Stimulated activated CD8-positive, alpha-beta memory T cell treated with anti-CD3 and anti-CD28 coated beads, Interleukin-12 subunit alpha, Interleukin-12 subunit beta, amount 100 ng/mL, for 4 hours (primary cell): ENCODE data around the gene RIPK4.

Experiments
- DNase-seq: peaks from one replicate; pipeline ENCODE4 v3.0.0-alpha.2; 2020; ENCODE audit warnings: low read depth

RIPK4 gene

DNA sequence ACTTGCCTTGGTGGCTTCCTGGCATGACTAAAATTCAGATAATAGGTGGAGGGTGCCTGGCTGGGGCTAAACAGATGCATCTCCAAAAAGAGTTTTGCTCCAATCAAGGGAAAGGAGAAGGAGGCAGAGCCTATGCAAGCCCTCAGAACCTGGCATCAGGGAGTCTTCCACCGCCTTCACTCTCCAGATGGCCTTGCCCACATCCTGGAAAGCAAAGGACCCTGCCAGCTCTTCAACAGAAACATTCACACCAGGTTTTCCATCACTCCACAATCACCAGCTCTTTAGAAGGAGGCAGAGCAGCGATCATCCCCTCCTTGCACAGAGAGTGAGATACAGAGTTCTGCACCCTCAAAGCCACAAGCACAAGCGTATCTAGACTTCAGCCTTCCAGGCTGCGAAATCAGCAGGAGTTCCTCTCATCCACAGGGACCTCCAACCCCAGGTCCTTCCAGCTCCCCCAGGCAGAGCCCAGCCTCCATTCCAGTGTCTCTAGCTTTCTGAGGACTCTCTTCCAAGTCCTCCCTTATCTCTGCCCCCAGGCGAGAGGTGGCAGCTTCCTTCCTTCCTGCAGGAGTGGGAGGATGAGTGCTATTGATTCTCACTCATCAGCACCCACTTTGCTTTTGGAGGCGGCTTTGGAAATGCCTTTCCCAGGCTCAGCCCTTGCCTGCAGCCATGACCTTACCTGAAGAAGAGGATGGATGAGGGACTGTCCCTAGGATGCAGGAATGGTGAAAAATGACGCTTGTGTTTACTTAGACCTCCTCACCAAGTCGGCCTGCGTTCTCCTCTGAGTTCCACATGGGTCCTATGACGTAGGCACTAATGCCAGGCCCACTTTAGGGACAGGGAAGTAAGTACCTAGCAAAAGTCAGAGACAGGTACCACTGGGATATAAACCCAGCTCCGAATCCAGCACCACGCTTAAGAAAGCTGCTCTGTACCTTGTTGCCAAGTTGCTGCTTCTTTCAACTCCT is 75.4 kb downstream of the RIPK4 start:
- no peak for DNase-seq
